ENCODE measurements around the gene IKZF1.

GRCh38 chr7:50342616-50343114, 38.1 kb downstream of the IKZF1 start:
- TF ChIP-seq CTCF (IDR thresholded peaks at IDR 0.05 in 4 of 5, conservative IDR thresholded peaks at IDR 0.05 in 1 of 5) (no peak), POLR2A (IDR thresholded peaks at IDR 0.05) (no peak)
